ENCODE data around the gene THRB. TPM values are rescaled to one million over a fixed set of nuclear protein-coding genes. Genes with fewer than 3 reads are reported as not detected.
A peak's percentile ranks its signal among the peaks of the same experiment; 100 is the strongest.

Gene THRB
- total RNA-seq, 1 donor from 2014 or later, result 22.8 TPM

DNA sequence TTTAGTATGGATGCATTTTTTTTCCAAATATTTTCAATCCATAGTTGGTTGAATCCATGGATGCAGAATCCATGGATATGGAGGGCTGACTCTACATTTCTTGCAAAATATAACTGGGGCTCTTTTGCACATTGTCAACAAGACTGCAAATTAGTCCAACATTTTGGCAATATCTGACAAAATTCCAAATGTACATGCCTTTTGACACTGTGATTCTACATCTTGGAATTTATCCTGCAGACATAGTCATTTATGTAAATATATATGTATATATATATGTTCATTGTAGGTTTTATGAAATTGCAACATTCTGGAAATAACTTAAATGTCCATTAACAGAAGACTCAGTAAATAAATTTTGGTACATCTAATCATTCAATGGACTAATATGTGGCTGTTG lies 203.0 kb downstream of the THRB start:
- H3K27ac ChIP-seq, result no peak overlapping the region
- H3K4me3 ChIP-seq, result no peak overlapping the region
- intact Hi-C loops (cut with DNase I), result no loop called here
- no peak for DNase-seq (ENCODE audit: extremely low spot score in 2 of 2)
- TF ChIP-seq POLR2A (IDR thresholded peaks at IDR 0.05) (no peak), POLR2AphosphoS5 (IDR thresholded peaks at IDR 0.05; ENCODE audit: insufficient read depth in 1 of 2, low read depth in 1 of 2) (no peak)
- TF ChIP-seq, protein P1, sequence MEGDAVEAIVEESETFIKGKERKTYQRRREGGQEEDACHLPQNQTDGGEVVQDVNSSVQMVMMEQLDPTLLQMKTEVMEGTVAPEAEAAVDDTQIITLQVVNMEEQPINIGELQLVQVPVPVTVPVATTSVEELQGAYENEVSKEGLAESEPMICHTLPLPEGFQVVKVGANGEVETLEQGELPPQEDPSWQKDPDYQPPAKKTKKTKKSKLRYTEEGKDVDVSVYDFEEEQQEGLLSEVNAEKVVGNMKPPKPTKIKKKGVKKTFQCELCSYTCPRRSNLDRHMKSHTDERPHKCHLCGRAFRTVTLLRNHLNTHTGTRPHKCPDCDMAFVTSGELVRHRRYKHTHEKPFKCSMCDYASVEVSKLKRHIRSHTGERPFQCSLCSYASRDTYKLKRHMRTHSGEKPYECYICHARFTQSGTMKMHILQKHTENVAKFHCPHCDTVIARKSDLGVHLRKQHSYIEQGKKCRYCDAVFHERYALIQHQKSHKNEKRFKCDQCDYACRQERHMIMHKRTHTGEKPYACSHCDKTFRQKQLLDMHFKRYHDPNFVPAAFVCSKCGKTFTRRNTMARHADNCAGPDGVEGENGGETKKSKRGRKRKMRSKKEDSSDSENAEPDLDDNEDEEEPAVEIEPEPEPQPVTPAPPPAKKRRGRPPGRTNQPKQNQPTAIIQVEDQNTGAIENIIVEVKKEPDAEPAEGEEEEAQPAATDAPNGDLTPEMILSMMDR (IDR thresholded peaks at IDR 0.05), result no peak
- H3K9me3 ChIP-seq, result no peaks in the 10 kb centered on the region
- H3K27me3 ChIP-seq, result no peaks in the 10 kb centered on the region
- peaks cover 0 to 7% of the 10 kb centered on the region in 2 donors for H3K36me3 ChIP-seq
- H3K4me1 ChIP-seq, result peaks cover 22% of the 10 kb centered on the region

DNA sequence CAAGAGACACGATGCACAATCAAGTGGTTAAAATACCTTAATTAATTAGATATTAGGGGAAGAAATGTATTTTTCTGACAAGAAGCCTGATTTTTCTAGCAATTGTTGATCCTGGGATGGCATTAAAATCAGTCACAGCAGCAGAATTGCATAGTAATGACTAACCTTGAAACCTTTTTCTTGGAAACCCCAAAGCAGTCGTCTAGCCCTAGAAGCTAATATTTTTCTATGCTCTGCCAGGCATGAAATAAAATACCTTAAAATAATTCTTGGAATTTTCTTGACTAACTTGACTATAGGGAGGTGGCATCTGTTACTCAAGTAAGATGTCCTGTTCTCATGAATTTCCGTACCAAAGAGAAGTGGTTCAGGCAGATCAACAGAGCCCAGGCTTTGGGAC lies 204.1 kb downstream of the THRB start:
- Histone ChIP-seq H3K4me1 (peaks cover 22% of the 10 kb centered on the region), H3K27ac (no peak overlapping the region), H3K36me3 (peaks cover 0 to 7% of the 10 kb centered on the region in 2 donors), H3K27me3 (no peaks in the 10 kb centered on the region), H3K4me3 (no peak overlapping the region), H3K9me3 (no peaks in the 10 kb centered on the region)
- no peak for DNase-seq (ENCODE audit: extremely low spot score in 2 of 2)
- TF ChIP-seq POLR2A (IDR thresholded peaks at IDR 0.05) (no peak), POLR2AphosphoS5 (IDR thresholded peaks at IDR 0.05; ENCODE audit: insufficient read depth in 1 of 2, low read depth in 1 of 2) (no peak)
- TF ChIP-seq, protein P1 (IDR thresholded peaks at IDR 0.05), result no peak
- intact Hi-C loops (cut with DNase I), result no loop called here

DNA sequence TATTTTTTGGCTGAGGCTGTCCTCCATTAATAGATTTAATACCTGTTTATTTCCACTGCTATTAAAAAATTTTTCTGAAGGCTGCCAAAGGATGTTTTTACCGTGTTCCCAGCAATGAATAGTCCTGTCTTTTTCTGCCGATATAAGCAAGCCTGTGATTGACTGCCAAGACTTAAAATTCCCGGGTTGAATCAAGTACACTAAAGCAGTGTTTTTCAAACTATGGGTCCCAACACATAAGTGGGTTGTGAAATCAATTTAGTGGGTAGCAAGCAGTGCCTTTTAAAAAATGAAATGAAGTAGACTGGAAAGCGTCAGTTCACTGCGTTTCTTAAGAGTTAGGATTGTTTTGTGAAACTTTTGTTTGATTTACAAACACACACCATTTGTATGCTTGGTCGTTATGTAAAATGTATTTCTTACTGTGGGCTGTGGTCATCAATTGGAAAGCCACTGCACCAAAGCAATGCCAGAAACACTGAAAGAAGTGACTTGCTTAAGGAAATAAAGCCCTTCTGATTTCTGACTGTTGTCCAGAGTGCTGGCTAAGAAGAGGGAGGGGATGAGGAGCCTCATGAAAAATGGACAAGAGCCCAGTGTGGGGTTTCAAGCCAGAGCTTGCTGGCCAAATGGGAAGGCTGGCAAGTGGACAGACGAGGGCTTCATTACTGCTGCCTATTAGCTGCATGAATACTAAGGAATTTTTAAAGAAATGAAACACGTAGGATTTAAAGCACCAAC lies 206.0 kb downstream of the THRB start:
- Histone ChIP-seq H3K4me3 (no peak overlapping the region), H3K4me1 (peaks cover 22% of the 10 kb centered on the region), H3K9me3 (no peaks in the 10 kb centered on the region), H3K27ac (peak overlapping the region; percentile 14), H3K27me3 (no peaks in the 10 kb centered on the region), H3K36me3 (no peaks in the 10 kb centered on the region)
- DNase-seq (ENCODE audit: extremely low spot score in 2 of 2), result no peak
- intact Hi-C loops (cut with DNase I), result no loop called here
- TF ChIP-seq POLR2A (IDR thresholded peaks at IDR 0.05) (no peak), POLR2AphosphoS5 (IDR thresholded peaks at IDR 0.05; ENCODE audit: insufficient read depth in 1 of 2, low read depth in 1 of 2) (no peak)
- TF ChIP-seq, protein P1 (IDR thresholded peaks at IDR 0.05), result no peak

DNA sequence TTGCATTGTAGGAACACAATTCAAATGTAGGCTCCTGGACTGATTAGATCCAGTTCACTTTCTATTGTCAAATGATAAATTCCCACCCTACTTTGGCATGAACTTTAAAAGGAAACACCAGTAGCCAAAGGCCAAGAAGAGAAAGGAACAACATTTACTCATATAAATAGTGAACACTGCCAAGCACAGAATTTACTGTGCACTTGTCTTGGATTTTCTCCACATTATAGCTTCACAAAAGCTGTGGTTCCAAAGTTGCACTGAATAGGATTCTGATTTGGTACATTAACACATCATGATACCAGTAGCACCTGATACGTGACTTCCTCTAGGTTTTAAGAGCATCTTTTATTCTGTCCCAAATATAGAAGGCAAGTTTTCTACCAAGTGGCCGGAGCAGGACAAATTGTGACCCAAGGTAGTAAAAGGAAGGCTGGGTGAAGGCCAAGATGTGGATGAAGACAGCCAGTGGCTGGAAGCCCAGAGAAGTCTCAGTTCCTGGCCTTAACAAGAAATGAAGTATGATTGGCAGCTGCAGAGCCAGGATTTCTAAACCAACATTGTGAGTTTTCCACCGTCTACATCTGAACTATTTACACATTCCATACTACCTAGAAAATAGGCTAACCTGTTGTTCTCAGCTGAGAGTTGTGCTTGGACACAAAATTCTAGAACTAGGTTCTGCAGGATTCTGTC lies 206.7 kb downstream of the THRB start:
- H3K9me3 ChIP-seq, result no peaks in the 10 kb centered on the region
- H3K27ac ChIP-seq, result peak overlapping the region; percentile 14
- H3K36me3 ChIP-seq, result no peaks in the 10 kb centered on the region
- DNase-seq (ENCODE audit: extremely low spot score in 2 of 2), result no peak
- TF ChIP-seq POLR2AphosphoS5 (IDR thresholded peaks at IDR 0.05; ENCODE audit: insufficient read depth in 1 of 2, low read depth in 1 of 2), result peak in 1 of 2 donors; percentile 36
- TF ChIP-seq POLR2A (IDR thresholded peaks at IDR 0.05), result no peak
- intact Hi-C loops (cut with DNase I), result no loop called here
- no peaks in the 10 kb centered on the region for H3K27me3 ChIP-seq
- no peak overlapping the region for H3K4me3 ChIP-seq
- H3K4me1 ChIP-seq, result peaks cover 22% of the 10 kb centered on the region

DNA sequence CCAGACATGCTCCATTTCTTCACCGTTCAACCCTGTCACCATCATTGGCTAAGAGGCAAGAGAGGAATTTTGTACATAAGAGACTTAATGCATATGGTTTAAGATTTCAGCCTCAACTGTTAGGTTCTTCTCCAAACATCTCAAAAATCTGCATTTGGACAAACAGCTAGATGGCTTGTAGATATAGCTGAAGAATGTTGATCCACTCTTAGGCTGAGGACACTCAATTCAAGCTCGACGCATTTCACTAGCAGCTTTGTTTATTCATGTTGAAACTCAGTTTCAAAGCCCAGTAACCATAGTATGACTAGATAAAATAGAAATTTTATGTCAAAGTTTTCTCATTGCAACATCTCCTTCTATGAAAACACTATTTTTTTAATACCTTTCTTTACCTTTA lies 208.2 kb downstream of the THRB start:
- Histone ChIP-seq H3K4me1 (peaks cover 22% of the 10 kb centered on the region), H3K9me3 (no peaks in the 10 kb centered on the region), H3K4me3 (no peak overlapping the region), H3K36me3 (no peaks in the 10 kb centered on the region), H3K27ac (no peak overlapping the region), H3K27me3 (no peaks in the 10 kb centered on the region)
- TF ChIP-seq POLR2AphosphoS5 (IDR thresholded peaks at IDR 0.05; ENCODE audit: insufficient read depth in 1 of 2, low read depth in 1 of 2) (no peak), POLR2A (IDR thresholded peaks at IDR 0.05) (no peak)
- TF ChIP-seq, protein P1 (IDR thresholded peaks at IDR 0.05), result no peak
- intact Hi-C loops (cut with DNase I), result no loop called here
- DNase-seq (ENCODE audit: extremely low spot score in 2 of 2), result no peak

Measured in vagina (tissue), 2 donors.